Measurements from ENCODE around the gene CCR2.

GRCh38 chr3:46407970-46408369 is 54.1 kb downstream of the CCR2 start:
- TF ChIP-seq EZH2 (IDR thresholded peaks at IDR 0.05; ENCODE audit: borderline replicate concordance, low read length) (no peak), CTCF (conservative IDR thresholded peaks at IDR 0.05 in 1 of 2, IDR thresholded peaks at IDR 0.05 in 1 of 2; ENCODE audit: extremely low read depth in 1 of 2, insufficient read depth in 1 of 2, low read depth in 1 of 2, low read length in 2 of 2) (no peak)
